ENCODE results near the gene TMEM86B. TPM values are rescaled to one million over a fixed set of nuclear protein-coding genes. Genes with fewer than 3 reads are reported as not detected.

TMEM86B gene
- total RNA-seq, 4 donors from 2014 or later = 1.7 to 3.8 (median 1.8) TPM; not detected in 1

DNA sequence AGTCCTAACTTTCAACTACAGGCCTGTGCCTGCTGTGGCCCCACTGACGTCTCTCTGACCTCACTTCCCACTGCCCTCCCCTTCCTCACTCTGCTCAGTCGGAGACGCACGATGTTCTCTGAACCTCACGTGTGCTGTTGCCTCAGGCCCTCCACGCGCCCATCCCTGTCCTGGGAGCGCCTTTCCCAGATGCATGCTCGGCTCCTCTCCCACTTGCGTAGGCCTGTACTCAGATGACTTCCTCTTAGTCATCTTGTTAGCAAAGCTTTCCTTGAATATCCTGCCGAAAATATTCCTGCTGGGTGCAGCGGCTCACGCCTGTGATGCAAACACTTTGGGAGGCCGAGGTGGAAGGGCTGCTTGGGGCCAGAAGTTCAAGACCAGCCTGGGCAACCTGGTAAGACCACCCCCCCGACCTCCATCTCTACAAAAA lies 39.1 kb downstream of the TMEM86B start:
- peak; percentile 82 for ATAC-seq
- Histone ChIP-seq H3K9me3 (no peaks in the 10 kb centered on the region), H3K27ac (peak overlapping the region in 1 of 4 donors; percentile 24), H3K27me3 (peaks cover 61% of the 10 kb centered on the region), H3K4me1 (no peaks in the 10 kb centered on the region), H3K4me3 (no peak overlapping the region), H3K36me3 (no peaks in the 10 kb centered on the region)
- no peak for TF ChIP-seq POLR2A (IDR thresholded peaks at IDR 0.05)
- no peak for TF ChIP-seq POLR2AphosphoS5 (IDR thresholded peaks at IDR 0.05)
- TF ChIP-seq EP300 (IDR thresholded peaks at IDR 0.05) = no peak
- TF ChIP-seq, protein P1, sequence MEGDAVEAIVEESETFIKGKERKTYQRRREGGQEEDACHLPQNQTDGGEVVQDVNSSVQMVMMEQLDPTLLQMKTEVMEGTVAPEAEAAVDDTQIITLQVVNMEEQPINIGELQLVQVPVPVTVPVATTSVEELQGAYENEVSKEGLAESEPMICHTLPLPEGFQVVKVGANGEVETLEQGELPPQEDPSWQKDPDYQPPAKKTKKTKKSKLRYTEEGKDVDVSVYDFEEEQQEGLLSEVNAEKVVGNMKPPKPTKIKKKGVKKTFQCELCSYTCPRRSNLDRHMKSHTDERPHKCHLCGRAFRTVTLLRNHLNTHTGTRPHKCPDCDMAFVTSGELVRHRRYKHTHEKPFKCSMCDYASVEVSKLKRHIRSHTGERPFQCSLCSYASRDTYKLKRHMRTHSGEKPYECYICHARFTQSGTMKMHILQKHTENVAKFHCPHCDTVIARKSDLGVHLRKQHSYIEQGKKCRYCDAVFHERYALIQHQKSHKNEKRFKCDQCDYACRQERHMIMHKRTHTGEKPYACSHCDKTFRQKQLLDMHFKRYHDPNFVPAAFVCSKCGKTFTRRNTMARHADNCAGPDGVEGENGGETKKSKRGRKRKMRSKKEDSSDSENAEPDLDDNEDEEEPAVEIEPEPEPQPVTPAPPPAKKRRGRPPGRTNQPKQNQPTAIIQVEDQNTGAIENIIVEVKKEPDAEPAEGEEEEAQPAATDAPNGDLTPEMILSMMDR (IDR thresholded peaks at IDR 0.05) = no peak
- 20 to 57% methylated on average over 1 to 14 of the region's 15 CpGs for WGBS, 2 donors (ENCODE audit: low coverage in 1 of 2)

DNA sequence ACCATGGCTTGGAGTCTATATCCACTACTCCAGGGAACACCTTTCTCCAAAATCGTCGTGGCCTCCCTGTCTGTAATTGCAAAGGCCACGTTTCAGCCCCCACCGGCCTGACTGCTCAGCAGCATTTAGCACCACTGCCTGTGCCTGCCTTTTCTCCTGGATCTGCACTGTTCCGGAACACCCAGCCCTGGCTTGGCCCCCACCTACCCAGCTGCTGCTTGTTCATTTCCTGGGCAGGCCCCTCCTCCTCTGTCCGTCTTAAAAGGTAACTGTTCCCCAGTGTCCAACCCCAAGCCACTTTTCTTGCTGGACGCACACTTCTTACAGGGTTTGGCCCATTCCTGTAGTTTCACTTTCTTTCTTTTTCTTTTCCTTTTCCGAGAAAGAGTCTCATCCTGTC lies 39.9 kb downstream of the TMEM86B start:
- Histone ChIP-seq H3K36me3 (no peaks in the 10 kb centered on the region), H3K9me3 (no peaks in the 10 kb centered on the region), H3K4me3 (no peak overlapping the region), H3K4me1 (no peaks in the 10 kb centered on the region), H3K27ac (peak overlapping the region in 1 of 4 donors; percentile 24), H3K27me3 (peaks cover 61% of the 10 kb centered on the region)
- 61 to 71% methylated on average over 6 to 8 of the region's 8 CpGs for WGBS, 2 donors (ENCODE audit: low coverage in 1 of 2)
- ATAC-seq = no peak
- TF ChIP-seq POLR2A (IDR thresholded peaks at IDR 0.05) = no peak
- TF ChIP-seq POLR2AphosphoS5 (IDR thresholded peaks at IDR 0.05) = no peak
- no peak for TF ChIP-seq EP300 (IDR thresholded peaks at IDR 0.05)
- TF ChIP-seq, protein P1 (IDR thresholded peaks at IDR 0.05) = no peak

GRCh38 chr19:55186080-55186479 lies 42.5 kb downstream of the TMEM86B start:
- Histone ChIP-seq H3K4me1 (no peaks in the 10 kb centered on the region), H3K27ac (no peak overlapping the region), H3K9me3 (no peaks in the 10 kb centered on the region), H3K27me3 (peaks cover 62% of the 10 kb centered on the region), H3K4me3 (no peak overlapping the region), H3K36me3 (no peaks in the 10 kb centered on the region)
- TF ChIP-seq EP300 (IDR thresholded peaks at IDR 0.05) (no peak), POLR2A (IDR thresholded peaks at IDR 0.05) (no peak), POLR2AphosphoS5 (IDR thresholded peaks at IDR 0.05) (no peak)
- TF ChIP-seq, protein P1 (IDR thresholded peaks at IDR 0.05) = no peak
- no peak for ATAC-seq
- WGBS, 2 donors (ENCODE audit: low coverage in 1 of 2) = no CpG with 5 or more reads among the region's 12 CpGs

GRCh38 chr19:55181740-55182139 lies 46.8 kb downstream of the TMEM86B start:
- peaks cover 100% of the 10 kb centered on the region for H3K27me3 ChIP-seq
- no peak for ATAC-seq
- no peak for TF ChIP-seq POLR2A (IDR thresholded peaks at IDR 0.05)
- TF ChIP-seq POLR2AphosphoS5 (IDR thresholded peaks at IDR 0.05) = no peak
- TF ChIP-seq, protein P1 (IDR thresholded peaks at IDR 0.05) = no peak
- no peak for TF ChIP-seq EP300 (IDR thresholded peaks at IDR 0.05)
- no peak overlapping the region for H3K27ac ChIP-seq
- peaks cover 0 to 18% (median 3%) of the 10 kb centered on the region in 3 donors for H3K4me1 ChIP-seq
- no peaks in the 10 kb centered on the region for H3K36me3 ChIP-seq
- H3K4me3 ChIP-seq = no peak overlapping the region
- WGBS, 2 donors (ENCODE audit: low coverage in 1 of 2) = no CpG with 5 or more reads among the region's 20 CpGs
- H3K9me3 ChIP-seq = no peaks in the 10 kb centered on the region
